GM21717 (cell line): ENCODE data around the gene RASD1.
"Not testable (repeated sequence)": the region's sequence is repeated elsewhere in the genome, so short reads cannot be mapped to it uniquely, and the experiment has no call there.

Experiments used
- ATAC-seq: cut with Tn5 transposase; IDR thresholded peaks from one replicate; pipeline ENCODE4 v1.9.1; 2021; ENCODE audit warnings: mild to moderate bottlenecking, moderate library complexity; ENCODE audit not compliant: unreplicated experiment

RASD1 gene

DNA sequence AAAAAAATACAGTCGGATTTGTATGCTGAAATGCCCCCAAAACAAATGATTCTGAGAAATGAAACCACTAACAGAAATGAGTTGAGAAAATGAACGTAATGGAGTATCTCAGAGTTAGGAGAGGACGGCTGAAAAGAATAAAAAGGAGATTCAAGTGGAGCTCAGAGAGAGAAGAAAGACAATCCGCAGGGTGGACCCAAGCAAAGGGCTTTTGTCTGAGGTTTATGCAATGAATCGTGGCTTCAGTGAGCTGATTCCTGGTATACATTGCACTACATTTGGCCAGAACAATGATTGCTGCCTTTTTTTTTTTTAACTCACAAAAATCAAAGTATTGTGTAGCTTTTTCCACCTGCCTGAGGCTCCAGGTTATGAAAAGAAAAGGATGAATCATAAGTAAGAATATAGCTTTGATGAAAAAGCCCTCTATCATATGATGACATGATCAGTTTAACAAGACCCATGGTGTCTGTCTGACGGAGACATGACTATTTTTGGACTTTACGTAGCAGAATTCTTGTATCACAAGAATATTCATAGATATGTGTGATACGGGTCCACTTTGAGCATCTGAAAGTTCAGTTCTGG, 23.8 kb downstream of the RASD1 start:
- no peak for ATAC-seq

GRCh38 chr17:17469996-17470395, 26.2 kb downstream of the RASD1 start:
- ATAC-seq = no peak

- no peak for ATAC-seq
Observed at GRCh38 chr17:17469358-17469757, 26.8 kb downstream of the RASD1 start.

GRCh38 chr17:17468217-17469010, 27.8 kb downstream of the RASD1 start:
- no peak for ATAC-seq

GRCh38 chr17:17467720-17468119, 28.5 kb downstream of the RASD1 start:
- ATAC-seq = no peak

- ATAC-seq = no peak
Observed at GRCh38 chr17:17467016-17467415, 29.2 kb downstream of the RASD1 start.

- no peak for ATAC-seq
Observed at GRCh38 chr17:17466511-17466910, 29.7 kb downstream of the RASD1 start.

DNA sequence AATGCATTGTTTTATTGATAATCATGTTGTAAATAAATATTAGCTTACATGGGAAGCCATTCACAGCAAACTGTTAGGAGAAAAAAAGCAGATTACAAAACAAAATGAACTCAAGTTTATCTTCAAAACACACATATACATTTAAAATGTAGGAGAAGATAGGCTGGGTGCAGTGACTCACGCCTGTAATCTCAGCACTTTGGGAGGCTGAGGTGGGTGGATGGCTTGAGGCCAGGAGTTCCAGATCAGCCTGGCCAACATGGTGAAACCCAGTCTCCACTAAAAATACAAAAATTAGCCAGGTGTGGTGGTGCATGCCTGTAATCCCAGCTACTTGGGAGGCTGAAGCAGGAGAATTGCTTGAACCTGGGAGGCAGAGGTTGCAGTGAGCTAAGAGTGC, 30.3 kb downstream of the RASD1 start:
- not testable (repeated sequence) for ATAC-seq

DNA sequence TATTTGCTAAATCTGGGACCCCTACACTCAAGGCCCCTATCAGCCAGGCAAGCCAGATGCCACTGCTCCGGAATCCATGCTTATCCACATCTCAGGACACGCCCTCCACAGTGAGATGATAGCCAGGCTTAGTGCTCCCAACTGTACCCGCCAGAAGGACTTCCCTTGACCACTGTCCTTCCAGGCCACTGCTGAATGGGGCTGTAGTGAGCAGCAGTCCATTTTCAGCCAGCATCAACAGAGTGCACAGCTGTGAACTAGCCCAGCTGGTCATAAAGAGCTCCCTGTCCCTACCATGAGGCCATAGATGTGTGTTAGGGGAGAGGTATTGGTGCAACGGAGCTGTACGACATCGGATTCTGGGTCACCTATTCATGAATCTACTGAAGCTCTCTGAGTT, 32.4 kb downstream of the RASD1 start:
- ATAC-seq = no peak

DNA sequence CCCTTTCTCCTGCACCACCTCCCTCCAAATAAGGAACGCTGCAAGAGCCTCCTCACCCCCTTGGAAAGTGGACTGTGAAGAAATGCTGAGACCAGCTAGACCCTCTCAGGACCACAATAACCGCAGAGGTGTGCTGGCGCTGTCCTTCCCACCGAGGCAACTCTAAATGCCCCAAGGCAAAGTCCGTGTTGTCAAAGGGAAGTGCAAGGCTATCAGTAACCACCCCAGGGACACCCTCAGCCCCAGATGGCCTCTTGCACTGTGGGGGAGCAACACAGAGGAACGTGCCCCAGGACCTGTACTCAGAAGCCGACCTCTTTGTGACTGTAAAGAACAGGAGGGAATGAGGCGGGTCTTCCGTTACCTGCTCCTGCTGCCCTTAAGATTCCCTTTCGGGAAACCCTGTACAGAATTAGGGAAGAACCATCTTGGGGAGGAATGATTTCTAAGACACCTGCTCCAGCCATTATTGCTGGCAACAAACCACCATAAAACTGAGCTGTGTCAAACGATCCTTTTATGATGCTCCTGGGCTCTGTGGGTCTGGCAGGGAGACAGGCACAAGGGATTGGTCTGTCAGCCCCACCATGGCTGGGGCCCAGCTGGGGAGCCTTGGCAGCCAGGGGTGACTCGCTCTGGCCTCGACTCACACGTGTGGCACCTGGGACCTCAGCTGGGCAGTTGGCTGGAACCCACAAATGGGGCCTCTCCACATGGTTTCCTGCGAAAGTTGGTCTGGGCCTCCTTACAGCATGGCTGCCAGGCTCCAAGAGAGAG, 34.0 kb downstream of the RASD1 start:
- ATAC-seq = no peak

DNA sequence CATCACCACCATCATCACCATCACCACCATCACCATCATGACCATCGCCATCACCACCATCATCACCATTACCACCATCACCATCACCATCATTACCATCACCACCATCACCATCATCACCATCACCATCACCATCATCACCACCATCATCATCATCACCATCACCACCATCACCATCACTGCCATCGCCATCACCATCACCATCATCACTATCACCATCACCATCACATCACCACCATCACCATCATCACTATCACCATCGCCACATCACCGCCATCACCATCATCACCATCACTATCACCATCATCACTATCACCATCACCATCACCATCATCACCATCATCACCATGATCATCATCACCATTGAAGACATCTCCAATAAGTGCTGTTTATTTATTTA, 36.2 kb downstream of the RASD1 start:
- ATAC-seq = no peak

GRCh38 chr17:17457680-17458079, 38.5 kb downstream of the RASD1 start:
- ATAC-seq = no peak

DNA sequence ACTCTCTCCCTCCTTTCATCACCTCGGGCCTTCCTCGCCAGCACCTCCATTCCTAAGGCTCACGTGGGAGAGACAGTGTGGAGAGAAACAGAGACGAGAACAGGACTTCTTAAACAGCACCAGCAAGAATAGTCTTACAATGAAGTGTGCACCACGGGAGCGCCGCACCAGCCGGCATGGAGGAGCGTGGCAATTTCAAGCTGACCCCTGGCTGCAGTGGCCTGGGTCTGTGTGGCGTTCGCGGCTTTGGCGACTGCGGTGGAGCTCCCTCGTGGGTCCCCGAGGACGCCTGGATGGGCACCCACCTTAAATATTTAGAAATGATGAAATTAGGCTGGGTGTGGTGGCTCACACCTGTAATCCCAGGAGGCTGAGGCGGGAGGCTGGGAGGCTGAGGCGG, 39.9 kb downstream of the RASD1 start:
- no peak for ATAC-seq

- no peak for ATAC-seq
Observed at GRCh38 chr17:17455173-17455572, 41.0 kb downstream of the RASD1 start.

DNA sequence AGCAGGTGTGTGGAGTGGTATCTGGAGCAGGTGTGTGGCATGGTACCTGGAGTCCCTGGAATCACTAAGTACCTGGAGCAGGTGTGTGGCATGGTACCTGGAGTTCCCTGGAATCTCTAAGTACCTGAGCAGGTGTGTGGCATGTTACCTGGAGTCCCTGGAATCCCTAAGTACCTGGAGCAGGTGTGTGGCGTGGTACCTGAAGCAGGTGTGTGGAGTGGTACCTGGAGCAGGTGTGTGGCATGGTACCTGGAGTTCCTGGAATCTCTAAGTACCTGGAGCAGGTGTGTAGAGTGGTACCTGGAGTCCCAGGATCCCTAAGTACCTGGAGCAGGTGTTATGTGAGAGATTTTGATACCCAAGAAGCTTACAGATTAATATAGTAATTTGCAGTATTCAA, 41.5 kb downstream of the RASD1 start:
- ATAC-seq = not testable (repeated sequence)

DNA sequence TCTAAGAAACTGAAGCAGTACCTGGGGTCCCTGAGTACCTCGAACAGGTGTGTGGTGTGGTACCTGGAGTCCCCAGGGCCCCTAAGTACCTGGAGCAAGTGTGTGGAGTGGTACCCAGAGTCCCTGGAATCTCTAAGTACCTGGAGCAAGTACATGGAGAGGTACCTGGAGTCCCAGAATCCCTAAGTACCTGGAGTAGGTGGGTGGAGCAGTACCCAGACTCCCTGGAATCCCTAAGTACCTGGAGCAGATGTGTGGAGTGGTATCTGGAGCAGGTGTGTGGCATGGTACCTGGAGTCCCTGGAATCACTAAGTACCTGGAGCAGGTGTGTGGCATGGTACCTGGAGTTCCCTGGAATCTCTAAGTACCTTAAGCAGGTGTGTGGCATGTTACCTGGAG, 41.9 kb downstream of the RASD1 start:
- ATAC-seq = no peak

GRCh38 chr17:17453088-17453487, 43.1 kb downstream of the RASD1 start:
- ATAC-seq = no peak

DNA sequence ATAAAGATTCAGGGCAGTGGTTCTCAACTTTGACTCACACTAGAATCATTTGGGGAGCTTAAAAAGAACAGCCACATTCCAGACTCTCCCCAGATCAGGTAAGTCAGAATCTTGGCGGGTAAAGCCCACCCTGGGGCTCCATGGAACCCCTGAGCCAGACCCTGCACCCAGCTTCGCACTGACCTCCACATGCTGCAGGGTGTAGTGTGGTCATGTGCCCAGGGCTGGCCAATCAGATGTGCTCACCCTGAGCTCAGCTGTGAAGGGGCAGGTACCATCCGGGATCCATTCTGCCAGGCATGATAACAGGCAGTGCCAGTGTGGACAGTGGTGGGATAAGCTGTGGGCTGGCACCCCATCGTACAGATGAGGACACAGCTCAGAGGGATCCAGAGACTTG, 47.5 kb downstream of the RASD1 start:
- no peak for ATAC-seq

- ATAC-seq = no peak
Observed at GRCh38 chr17:17448076-17448475, 48.1 kb downstream of the RASD1 start.

DNA sequence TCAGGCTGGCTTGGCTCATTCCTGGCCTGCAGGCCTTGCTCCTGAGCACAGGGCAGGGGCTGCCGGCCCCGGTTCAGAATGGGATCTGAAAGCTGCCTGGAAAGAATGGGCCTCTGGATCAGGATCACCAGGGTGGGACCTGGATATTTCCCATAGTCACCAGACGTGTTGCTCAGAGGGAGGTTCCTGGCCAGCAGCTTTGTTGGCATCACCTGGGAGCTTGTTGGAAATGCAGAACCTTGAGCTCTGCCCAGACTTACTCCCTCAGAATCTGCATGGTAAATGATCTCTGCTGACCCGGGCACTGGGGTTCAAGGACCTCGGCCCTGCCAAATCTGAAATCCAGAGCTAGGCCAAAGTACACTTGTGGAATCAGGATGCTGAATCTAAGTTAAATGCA, 48.9 kb downstream of the RASD1 start:
- ATAC-seq = no peak

- no peak for ATAC-seq
Observed at GRCh38 chr17:17446666-17447155, 49.5 kb downstream of the RASD1 start.
